HG03521 (cell line): Measurements from ENCODE around the gene ANKS6.

Experiments
- ATAC-seq: cut with Tn5 transposase; IDR thresholded peaks from one replicate; pipeline ENCODE4 v1.9.1; 2021; ENCODE audit warnings: mild to moderate bottlenecking, moderate library complexity; ENCODE audit not compliant: unreplicated experiment

Gene ANKS6

DNA sequence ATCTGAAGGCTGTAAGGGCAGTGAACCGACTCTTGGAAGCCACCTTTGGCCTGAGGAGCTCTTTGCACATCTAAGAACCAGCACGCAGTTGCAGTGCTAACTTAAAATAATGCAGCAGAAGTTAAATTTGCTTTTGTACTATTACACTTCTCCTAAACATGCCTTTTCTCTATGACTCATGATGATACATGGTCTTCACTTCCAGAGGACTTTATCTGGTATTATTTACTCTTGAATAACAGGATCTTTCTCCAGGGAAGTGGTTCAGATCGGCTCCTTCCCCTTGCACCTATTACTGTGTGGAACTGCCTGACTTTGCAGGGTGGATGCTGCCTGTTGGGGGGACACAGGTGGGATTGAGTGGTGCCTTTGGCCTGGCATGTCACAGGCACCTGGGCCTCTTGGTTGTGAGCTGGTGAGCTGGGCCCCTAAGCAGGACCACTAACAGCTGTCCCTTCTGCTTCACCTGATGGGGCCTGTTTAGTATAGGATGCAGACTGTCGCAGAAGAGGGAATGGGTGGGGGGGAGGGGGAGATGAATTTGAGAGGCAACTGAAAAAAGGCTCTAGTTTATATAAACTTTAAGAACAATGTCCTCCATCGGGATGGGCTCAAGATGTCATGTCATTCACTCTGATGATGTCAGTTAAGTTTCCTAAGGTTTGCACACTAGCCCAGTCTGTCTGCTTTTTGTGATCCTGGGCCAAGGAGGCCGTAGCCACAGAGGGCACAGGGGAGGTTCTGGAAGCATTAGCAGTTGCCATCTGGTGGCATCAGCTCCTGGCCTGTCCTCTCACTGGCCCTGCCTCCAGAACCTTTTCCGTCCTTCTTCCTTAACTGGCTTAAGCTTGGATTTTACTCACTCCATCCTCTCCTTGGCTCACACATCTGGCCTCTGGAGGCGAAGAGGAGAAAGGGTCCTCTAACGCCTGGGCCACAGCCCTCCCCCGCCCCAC lies 53.8 kb downstream of the ANKS6 start:
- no peak for ATAC-seq

DNA sequence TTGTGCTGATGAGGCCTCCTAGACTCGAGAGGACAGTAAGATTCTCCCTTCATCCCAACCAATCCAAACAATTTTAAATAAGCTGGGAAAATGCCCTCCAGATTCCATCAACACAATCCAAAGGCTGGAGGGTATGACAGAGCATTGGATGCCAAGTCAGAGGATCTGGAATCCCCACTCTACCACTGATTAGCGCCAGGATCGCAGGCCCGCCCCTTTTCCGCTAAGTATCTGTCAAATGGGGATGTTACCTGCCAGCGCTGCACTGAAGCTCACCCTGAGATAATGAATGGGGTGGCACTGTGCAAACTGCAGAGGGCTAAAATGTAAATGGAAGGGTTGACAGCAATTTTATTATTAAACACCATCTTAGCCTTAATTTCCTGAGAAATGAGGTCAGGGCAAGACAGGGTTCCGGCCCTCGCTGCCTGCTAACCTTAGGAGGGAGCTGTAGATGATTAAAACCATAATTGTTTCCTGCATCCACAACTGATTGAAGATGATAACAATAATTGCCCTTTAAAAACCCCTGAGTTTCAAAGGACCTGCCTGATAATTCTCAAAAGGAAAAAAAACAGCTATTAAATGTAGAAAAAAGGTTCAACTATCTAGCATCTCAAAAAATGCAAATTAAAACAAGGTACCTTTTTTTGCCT lies 56.0 kb downstream of the ANKS6 start:
- no peak for ATAC-seq

GRCh38 chr9:98738741-98739140 lies 57.6 kb downstream of the ANKS6 start:
- ATAC-seq: no peak

GRCh38 chr9:98736226-98736625 lies 60.1 kb downstream of the ANKS6 start:
- no peak for ATAC-seq

GRCh38 chr9:98732801-98733200 lies 63.6 kb downstream of the ANKS6 start:
- ATAC-seq: no peak

GRCh38 chr9:98732091-98732490 lies 64.3 kb downstream of the ANKS6 start:
- no peak for ATAC-seq

DNA sequence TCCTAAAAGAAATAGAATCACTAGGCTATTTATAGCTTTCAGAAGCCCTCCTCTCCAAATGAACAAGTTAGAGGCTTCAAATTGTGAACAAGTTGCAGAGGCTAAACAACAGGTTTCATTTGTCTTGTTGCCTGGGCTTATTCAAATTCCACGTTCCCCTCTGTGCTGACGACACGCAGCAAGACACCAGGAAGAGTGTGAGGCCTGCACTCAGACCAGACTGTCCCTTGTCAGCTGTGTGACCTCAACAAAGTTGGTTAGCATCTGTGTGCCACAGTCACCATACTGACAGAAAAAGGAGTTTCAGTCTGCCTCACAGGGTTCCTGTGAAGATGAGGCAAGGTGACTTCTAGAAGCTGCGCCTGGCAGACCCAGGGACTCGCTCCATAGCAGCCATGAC lies 65.5 kb downstream of the ANKS6 start:
- no peak for ATAC-seq

- no peak for ATAC-seq
Observed at GRCh38 chr9:98728500-98728899, 67.9 kb downstream of the ANKS6 start.

DNA sequence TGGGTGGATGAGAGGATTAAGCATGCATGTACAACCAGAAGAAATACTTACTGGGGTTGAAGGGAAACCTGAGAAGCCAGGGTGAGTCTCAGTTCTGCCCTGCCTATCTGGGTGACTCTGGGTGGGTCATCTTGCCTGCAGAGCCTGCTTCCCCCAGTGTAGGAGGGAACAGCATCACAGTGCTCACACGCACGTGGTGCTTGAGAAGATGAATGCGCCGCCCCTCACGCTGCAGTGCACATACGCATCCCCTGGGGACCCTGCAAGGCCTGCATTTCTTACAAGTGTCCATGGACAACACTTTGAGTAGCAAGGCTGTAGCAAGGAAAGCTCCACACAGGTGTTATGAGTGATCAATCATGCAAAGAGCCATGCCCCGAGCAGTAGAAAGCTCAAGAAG lies 68.9 kb downstream of the ANKS6 start:
- ATAC-seq: no peak

- no peak for ATAC-seq
Observed at GRCh38 chr9:98726735-98727134, 69.6 kb downstream of the ANKS6 start.

- ATAC-seq: no peak
Observed at GRCh38 chr9:98724810-98725530, 71.4 kb downstream of the ANKS6 start.

- no peak for ATAC-seq
Observed at GRCh38 chr9:98721643-98722042, 74.7 kb downstream of the ANKS6 start.

DNA sequence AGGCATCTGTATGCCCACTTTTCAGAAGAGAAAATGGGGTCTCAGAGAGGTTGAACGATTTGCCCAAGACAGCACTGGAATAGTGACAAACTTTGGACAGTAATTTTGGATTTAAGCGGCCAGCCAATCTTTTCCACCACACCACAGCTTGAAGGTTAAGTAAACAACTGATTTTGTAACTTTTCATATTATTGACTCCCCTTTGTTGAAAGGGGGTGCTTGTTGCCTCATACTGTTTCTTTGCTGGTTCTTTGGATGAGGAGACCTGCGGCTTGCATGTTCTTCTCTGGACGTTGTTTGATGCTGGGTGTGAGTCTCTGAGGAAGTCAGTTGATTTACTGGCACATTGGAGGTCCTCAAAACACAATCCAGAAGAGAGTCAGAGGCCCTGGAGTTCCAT lies 76.0 kb downstream of the ANKS6 start:
- ATAC-seq: no peak

DNA sequence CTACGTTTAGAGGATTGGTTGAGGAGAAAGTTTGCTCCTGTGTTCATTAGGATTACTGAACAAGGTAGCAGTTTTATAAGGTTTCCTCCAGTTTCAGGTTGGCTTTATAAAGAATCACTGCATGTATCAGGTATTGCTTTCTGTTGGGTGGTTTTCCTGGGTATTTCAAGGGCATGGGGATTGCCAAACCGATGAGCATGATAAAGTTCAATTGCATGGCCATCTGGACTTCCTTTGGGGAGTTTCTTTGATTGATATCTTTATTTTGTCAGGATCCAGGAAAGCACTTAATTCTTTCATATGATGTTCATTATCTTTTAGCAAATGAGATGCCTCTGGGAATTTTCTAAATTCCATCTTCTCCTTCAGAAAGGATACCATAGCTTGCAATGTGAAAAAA lies 77.3 kb downstream of the ANKS6 start:
- ATAC-seq: no peak

- no peak for ATAC-seq
Observed at GRCh38 chr9:98714833-98715232, 81.5 kb downstream of the ANKS6 start.

DNA sequence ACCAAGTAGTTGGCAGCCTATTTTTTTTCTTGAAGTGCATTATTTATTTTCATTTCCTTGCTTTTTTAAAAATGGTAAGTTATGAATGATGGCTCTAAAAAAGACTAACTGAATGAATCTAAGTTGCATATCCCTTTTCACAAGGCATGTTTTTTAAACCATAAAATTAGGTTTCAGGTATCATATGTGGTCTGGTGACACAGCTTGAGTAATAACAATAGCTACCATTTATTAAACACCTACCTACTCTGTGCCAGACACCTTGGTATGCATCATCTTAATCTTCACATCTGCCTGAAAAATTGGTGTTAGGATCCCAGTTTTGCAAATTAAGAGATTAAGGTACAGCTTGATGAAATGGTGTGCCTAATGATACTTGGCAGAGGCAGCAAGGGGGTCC lies 83.4 kb downstream of the ANKS6 start:
- no peak for ATAC-seq

GRCh38 chr9:98709968-98710965 lies 86.1 kb downstream of the ANKS6 start:
- ATAC-seq: no peak

GRCh38 chr9:98708933-98709911 lies 87.1 kb downstream of the ANKS6 start, which contains the start of gene GABBR2:
TSS of gene GABBR2 (minus strand) at chr9:98708935. CDS start at chr9:98708737, 198 bp downstream.
- ATAC-seq: no peak
